ENCODE results near the gene RNASEH2A.

DNA sequence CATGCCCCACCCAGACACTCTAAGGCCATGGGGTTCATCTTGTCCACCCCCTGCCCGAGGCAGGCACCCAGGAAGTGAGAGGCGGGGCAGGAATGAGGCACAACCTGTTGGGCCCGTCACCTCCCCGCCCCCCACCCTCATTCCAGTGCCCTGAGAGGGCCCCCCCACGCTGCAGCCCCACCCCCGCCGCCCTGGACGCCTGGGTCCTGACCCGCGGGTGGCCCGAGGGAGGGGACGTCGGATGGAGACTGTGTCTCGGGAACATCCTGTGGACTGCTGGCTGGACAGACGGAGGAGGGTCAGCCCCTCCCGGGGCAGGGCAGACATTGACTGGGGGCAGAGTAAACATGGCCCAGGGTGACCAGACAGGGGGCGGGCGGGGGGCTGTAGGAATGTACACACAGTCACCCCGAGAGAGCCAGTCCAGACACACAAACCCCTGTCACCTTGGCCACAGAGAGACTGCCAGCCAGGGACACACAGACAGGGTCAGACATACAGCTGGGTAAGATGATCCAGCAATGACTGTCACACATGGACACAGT lies 22.5 kb upstream of the RNASEH2A start:
- TF ChIP-seq, protein P1, sequence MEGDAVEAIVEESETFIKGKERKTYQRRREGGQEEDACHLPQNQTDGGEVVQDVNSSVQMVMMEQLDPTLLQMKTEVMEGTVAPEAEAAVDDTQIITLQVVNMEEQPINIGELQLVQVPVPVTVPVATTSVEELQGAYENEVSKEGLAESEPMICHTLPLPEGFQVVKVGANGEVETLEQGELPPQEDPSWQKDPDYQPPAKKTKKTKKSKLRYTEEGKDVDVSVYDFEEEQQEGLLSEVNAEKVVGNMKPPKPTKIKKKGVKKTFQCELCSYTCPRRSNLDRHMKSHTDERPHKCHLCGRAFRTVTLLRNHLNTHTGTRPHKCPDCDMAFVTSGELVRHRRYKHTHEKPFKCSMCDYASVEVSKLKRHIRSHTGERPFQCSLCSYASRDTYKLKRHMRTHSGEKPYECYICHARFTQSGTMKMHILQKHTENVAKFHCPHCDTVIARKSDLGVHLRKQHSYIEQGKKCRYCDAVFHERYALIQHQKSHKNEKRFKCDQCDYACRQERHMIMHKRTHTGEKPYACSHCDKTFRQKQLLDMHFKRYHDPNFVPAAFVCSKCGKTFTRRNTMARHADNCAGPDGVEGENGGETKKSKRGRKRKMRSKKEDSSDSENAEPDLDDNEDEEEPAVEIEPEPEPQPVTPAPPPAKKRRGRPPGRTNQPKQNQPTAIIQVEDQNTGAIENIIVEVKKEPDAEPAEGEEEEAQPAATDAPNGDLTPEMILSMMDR (IDR thresholded peaks at IDR 0.05): no peak
- no peak for TF ChIP-seq EP300 (IDR thresholded peaks at IDR 0.05; ENCODE audit: borderline replicate concordance in 1 of 2, low read depth in 1 of 2, low read length in 1 of 2)
- no peak for TF ChIP-seq GATA2 (CRISPR knock-in tag; IDR thresholded peaks at IDR 0.05)
- no peak for TF ChIP-seq RXRA (IDR thresholded peaks at IDR 0.05; ENCODE audit: borderline replicate concordance, low read depth)
- TF ChIP-seq RFX5 (IDR thresholded peaks at IDR 0.05; ENCODE audit: low read length): no peak
- no peak for TF ChIP-seq GABPA (IDR thresholded peaks at IDR 0.05; ENCODE audit: low read depth)
- no peak for TF ChIP-seq RAD21 (IDR thresholded peaks at IDR 0.05; ENCODE audit: low read length)
- no peak for TF ChIP-seq CHD2 (IDR thresholded peaks at IDR 0.05; ENCODE audit: low read length, partially characterized antibody)
- no peak for TF ChIP-seq EZH2phosphoT487 (IDR thresholded peaks at IDR 0.05; ENCODE audit: borderline replicate concordance, low read depth)
- TF ChIP-seq, protein P2, sequence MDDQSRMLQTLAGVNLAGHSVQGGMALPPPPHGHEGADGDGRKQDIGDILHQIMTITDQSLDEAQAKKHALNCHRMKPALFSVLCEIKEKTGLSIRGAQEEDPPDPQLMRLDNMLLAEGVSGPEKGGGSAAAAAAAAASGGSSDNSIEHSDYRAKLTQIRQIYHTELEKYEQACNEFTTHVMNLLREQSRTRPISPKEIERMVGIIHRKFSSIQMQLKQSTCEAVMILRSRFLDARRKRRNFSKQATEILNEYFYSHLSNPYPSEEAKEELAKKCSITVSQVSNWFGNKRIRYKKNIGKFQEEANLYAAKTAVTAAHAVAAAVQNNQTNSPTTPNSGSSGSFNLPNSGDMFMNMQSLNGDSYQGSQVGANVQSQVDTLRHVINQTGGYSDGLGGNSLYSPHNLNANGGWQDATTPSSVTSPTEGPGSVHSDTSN (IDR thresholded peaks at IDR 0.05): no peak
- TF ChIP-seq FOXM1 (IDR thresholded peaks at IDR 0.05; ENCODE audit: low read depth): no peak
- TF ChIP-seq IRF3 (IDR thresholded peaks at IDR 0.05; ENCODE audit: low read depth, low read length): no peak
- TF ChIP-seq NFIC (IDR thresholded peaks at IDR 0.05; ENCODE audit: borderline replicate concordance): no peak

Data from SK-N-SH (cell line).